Activated T-helper 1 cell treated with anti-CD3 and anti-CD28 coated beads, Interleukin-2, amount 50 U/mL, for 16 hours (primary cell): ENCODE results near the gene ULBP2.
"Not testable (repeated sequence)": the region's sequence is repeated elsewhere in the genome, so short reads cannot be mapped to it uniquely, and the experiment has no call there.

Experiments used
- DNase-seq, 2 donors: peaks; one replicate each; pipeline ENCODE4 v3.0.0-alpha.2; 2020; ENCODE audit warnings: low read depth in 1 of 2, low spot score in 1 of 2

The ULBP2 gene

DNA sequence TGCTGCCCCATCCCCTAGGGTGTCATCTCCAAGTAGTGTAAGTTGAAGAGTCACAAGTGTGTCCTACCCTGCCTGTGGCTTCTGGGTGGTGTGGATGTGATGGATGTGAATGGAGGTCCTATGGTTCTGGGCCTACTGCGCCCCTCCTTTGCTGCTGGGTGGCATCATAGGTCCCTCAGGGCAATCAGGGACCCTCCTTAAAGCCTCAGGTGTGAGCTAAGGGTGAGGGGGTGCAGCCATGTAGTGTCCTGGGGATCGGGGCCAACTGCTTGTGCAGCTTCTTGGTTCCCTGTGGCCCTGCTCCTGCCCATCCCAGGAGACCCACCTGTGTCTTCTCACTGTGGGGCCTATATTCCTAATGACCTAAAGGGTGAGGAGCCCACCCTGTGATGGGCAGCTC, 24.5 kb downstream of the ULBP2 start:
- not testable (repeated sequence) for DNase-seq

GRCh38 chr6:149967591-149967990, 25.8 kb downstream of the ULBP2 start:
- no peak for DNase-seq

- DNase-seq = not testable (repeated sequence)
Observed at GRCh38 chr6:149967999-149968398, 26.2 kb downstream of the ULBP2 start.

DNA sequence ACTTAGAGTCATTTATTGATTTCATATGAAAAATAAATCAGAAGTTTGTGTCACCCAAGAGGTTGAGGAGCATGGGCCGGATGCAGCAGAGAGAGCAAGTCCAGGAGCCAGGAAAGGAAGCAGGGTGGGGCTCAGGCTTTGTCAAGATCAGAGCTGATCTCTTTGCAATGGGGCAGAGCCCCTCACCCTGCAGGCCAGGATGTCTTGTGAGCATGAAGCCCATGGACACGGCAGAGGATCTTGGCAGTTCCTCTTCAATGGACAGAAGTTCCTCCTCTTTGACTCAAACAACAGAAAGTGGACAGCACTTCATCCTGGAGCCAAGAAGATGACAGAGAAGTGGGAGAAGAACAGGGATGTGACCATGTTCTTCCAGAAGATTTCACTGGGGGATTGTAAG, 27.1 kb downstream of the ULBP2 start:
- not testable (repeated sequence) for DNase-seq

DNA sequence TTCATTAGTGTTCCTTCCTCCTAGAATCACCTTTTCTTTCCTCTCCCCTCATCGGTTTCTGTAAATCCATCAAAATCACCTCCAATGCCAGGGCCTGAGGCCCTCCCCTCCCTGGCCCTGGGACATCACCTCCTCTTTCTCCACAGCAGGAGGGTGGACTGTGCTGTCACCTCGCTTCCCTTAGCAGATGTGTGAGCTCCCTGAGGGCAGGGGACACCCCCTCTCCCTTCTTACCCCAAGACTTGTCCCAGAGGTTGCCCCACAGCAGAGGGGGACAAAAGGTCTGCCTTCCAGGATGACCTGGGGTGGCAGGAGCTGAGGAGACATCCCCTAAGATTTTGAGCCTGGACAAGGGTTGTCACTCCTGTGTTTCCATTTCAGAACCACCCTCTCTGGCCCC, 27.8 kb downstream of the ULBP2 start:
- no peak for DNase-seq

- DNase-seq = not testable (repeated sequence)
Observed at GRCh38 chr6:149974394-149974793, 32.6 kb downstream of the ULBP2 start.

DNA sequence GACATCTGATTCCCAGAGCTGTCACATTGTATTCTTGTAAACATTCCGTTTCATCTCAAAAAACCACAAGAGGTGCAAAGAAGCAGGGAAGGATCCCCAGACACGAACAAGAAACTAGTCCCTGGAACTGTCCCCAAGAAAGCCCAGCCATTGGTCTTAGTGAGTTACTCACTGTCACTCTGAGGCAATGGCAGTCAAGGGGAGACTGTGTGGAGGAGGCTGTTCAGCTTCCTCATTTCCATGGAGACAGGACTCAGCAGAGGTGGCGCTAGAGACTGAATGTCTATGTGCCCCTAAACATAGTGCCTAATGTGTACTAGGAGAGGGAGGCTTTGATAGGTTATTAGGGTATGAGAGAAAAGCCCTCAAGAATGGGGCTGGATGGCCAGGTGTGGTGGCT, 33.0 kb downstream of the ULBP2 start:
- DNase-seq = no peak

- DNase-seq = no peak
Observed at GRCh38 chr6:149975400-149975799, 33.6 kb downstream of the ULBP2 start.

- no peak for DNase-seq
Observed at GRCh38 chr6:149977221-149977620, 35.4 kb downstream of the ULBP2 start.

DNA sequence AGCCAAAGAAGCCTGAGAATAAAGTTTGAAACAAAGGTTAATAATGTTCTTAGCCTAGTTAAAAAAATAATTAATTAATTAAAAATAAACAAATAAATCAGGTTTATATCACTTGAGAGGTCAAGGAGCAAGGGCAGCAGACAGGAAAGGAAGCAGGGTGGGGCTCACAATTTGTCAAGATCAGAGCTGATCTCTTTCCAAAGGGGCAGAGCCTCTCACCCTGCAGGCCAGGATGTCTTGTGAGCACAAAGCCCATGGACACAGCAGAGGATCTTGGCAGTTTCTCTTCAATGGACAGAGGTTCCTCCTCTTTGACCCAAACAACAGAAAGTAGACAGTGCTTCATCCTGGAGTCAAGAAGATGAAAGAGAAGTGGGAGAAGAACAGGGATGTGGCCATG, 36.8 kb downstream of the ULBP2 start:
- no peak for DNase-seq

- no peak for DNase-seq
Observed at GRCh38 chr6:149979293-149979692, 37.5 kb downstream of the ULBP2 start.

DNA sequence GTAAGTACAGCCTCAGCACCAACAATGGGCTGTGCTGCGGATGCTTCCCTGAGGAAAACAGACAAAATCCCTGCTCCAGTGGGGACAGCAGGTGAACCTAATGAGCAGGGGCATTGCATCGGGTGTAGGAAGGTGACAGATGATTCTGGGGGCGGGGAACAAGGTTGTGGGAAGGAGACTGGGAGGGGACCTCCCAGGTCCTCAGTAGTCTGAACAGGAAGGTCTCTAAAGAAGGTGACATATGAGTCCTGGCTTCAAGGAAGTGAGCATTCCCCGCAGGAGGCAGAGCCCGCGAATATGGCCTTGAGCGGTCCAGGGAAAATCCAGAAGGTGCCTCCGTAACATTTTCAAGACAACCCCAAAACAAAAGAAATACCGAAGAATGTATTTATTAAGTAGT, 41.3 kb downstream of the ULBP2 start:
- DNase-seq = no peak

DNA sequence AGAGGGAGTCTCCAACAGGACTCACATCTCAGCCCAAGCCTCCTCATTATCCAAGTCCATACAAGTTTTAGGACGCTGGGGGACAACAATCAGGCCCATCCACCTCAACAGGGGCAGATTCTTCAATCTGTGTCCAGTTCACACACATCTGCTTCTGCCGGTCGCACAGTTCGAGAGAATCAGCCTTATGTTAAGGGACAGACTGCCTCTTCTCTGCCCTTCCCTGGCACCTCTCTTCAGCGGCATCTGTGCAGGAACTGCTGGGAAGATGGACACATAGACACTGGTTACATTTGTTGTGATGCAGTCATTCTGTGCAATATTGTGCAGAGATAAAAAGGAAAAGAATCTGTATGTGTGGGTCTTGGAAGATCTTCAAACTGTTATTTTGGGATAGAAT, 43.0 kb downstream of the ULBP2 start:
- no peak for DNase-seq

DNA sequence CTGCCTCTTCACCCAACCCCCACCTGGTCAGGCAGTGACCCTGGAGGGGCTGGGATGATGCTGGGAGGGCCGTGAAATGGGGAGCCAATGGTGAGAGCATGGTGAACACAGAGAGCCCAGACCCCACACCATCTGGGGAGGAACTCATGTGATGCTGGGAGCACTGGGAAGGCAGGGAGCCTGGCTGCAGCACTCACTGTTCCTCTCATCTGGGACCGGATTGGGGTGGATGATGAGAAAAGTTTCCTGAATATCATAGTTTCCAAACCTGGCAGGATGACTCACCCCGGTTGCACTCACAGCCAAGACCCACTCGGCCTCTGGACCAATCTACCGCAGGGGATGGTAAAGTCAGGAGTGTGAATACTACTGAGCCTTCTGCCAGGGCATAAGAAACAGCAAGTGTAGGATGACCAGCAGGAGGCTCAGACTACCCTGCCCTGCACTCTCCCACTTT, 43.7 kb downstream of the ULBP2 start:
- DNase-seq = no peak

DNA sequence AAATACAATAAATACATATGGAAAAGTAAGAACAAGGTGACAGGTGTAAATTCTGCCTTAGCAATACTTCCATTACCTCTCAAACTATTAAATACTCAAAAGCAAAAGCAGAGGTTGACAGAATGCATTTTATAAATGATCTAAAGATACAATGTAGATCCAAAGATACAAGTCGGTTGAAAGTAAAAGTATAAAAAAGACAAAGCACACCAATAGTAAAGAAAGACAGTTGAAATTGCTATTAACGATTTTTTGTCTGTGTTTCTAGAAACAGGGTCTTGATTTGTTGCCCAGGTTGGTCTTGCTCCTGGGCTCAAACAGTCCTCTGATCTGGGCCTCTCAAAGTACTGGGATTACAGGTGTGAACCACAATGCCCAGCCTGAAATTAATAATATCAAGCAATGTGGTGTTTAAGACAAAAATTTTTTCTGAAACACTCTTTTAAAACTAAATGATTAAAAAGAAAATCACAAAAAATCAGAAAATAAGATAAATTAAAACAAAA, 45.8 kb downstream of the ULBP2 start:
- no peak for DNase-seq

DNA sequence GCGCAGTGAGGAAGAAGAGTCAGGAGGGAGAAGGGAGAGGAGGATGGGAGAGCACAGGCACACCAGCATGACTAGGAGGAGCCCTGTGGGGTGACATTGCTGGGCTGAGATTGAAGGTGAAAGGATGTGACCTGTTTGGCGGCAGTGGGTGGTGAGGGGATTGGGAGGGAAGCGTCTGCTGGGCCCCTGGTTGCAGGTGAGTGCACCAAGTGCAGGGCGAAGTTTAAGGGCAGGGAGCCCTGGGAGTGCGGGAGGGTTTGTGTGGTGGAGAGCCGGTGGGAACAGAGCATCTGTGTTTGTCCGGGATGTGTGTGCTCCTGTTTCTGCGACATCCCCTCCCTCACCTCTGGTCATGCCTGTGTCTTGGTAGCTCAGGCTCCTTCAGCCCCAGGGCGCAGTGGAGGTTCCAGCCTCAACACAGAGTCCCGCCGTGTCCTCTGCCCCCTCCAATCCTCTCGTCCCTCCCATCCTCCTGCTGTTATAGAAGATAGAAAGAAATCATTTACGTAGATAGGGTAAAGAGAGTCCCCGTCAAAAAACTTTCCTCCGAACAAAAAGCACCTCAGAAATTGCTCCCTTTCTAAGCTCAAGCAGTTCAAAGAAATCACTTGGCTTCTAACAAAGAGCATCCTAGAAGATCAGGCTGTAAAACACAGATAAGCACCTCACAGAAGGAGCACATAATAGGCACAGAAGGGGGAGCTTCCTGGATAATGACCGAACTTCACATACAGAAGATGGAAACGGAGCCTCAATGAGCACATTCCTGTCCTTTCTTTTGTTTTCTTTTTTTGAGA, 46.9 kb downstream of the ULBP2 start:
- DNase-seq = no peak

- no peak for DNase-seq
Observed at GRCh38 chr6:149990212-149990660, 48.4 kb downstream of the ULBP2 start.

DNA sequence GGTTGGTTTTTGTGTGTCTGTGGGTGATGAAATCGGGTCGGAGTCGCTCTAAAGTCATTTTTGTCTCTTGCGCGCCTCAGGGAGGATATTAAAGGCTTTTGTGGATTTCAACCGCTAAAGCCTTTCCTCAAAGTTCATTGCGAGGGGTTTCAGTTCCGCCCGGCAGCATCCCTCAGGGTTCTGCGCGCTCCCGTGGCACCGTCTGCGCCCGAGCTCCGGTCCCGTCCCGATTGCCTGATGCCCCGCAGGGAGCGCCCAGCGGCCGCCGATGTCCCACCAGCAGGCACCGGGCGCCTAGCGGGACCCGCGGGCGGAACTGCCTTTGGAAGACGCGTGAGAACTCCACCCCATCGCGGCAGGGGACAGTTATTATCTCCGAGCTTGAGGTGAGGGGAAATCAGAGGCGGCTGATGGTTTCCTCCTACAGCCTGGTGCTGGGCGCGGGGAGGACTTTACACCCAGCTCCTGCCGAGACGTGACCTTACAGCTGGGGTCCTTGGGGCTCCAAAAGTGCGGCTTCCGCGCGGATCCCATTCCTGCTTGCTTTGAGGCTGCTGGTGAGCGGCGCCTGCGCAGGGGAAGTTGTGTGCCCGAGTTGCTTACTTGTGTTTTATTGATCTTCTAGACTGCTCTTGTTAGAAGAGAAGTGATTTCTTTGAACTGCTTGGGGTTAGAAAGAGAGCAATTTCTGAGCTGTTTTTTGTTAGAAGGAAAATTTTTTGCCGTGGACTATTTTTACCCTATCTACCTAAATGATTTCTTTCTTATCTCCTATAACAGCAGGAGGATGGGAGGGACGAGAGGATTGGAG, 49.1 kb downstream of the ULBP2 start:
- DNase-seq = no peak

DNA sequence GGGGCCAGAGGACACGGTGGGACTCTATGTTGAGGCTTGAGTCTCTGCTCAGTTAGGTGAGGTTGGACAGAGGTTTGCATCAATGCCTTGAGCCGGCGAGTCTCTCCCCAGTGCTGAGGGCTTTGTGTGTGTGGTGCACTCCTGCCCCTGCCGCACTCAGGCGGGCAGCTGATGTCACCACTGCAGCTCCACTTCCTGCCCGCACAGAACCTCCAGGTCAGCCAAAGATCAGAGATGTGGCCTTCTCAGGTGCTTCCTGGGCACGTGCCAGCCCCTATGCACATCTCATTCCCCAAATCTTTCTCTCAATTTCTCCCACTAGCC, 49.6 kb downstream of the ULBP2 start:
- not testable (repeated sequence) for DNase-seq

GRCh38 chr6:149991838-149992237, 50.0 kb downstream of the ULBP2 start:
- DNase-seq = no peak

DNA sequence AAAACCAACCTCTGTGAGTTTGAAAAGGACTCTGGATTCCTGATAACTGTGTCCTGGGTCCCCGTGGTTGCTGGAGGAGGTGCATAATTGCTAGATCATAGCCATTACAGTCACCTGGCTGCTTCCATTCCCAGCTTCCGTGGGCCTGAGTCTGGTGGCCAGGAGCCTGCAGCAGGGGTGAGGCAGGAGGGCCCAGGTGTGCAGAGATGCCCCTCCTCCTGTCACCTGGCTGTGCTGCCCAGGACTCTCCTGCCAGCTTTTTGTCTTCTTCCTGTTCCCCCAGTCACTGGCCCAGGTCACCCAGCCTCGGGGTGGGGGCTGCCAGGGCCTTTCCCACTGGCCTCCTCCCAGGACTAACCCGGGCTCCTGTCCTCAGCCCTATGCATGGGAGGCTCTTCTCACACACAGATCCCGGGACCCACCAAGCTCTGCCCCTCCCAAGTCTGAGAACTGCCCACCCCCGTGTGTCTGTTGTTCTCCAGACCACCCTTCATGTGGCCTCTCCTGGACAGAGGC, 53.5 kb downstream of the ULBP2 start:
- DNase-seq = no peak

DNA sequence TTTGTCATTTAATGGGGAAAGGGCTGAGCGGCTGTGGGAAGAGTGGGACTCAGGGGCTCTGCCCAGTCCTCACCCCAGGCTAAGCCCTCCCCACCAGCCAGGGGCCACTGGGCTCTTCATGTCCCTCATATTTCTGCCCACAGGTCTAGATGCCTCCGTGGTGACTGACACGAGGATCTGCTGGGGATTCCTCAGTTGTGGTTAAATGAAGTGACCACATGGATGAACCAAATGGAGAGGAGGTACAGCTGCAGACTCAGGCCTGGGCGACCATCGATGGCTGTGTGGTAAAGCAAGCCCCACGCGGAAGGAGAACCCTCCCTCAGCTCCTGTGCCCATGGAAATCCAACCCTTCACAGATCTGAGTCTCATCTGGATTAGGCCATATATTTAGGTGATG, 54.2 kb downstream of the ULBP2 start:
- DNase-seq = no peak
